NT2/D1 (cell line): Measurements from ENCODE around the gene HEATR5A.

ENCODE experiments used
- SUZ12 ChIP-seq: IDR thresholded peaks from 2 replicates; pipeline ENCODE4 v1.6.1; 2011; ENCODE audit not compliant: insufficient read length, insufficient read depth; ENCODE audit errors: extremely low read depth
- YY1 ChIP-seq: IDR thresholded peaks from 2 replicates; pipeline ENCODE4 v1.6.1; 2011; ENCODE audit not compliant: insufficient read length, insufficient read depth

DNA sequence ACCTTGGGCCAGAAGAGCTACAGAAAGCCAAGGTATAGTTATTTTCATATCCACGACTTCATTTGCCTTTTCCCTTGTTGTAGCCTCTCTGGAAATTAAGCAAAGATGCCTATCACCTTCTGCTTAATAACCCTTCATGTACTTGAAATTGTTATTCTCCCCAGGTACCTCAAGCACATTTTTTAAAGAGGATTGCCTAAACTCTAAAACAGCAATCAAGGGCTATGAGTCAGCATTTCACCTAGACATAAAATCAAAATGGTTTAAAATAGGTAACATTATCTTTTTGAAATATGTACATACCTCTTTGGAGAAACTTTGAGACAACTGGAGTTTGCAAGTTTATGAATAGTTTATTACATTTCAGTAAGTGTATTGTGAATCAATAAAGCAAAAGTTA lies 25.4 kb upstream of the HEATR5A start:
- TF ChIP-seq SUZ12 (no peak), YY1 (no peak)
